Measurements from ENCODE around the gene DIAPH1.

DIAPH1 gene

GRCh38 chr5:141618804-141619554, at the start of gene DIAPH1:
Gene DIAPH1, minus strand, starts transcription at chr5:141619000. Its CDS starts 86 bp downstream, at chr5:141618914.
- peak; percentile 95 for DNase-seq (ENCODE audit: low spot score)

- DNase-seq (ENCODE audit: low spot score) = no peak
These were observed 47.5 kb upstream of the DIAPH1 start for GRCh38 chr5:141665995-141666940.

- DNase-seq (ENCODE audit: low spot score) = peak; percentile 75
These were observed 46.1 kb upstream of the DIAPH1 start for GRCh38 chr5:141664733-141665461.

- no peak for DNase-seq (ENCODE audit: low spot score)
These were observed 44.7 kb upstream of the DIAPH1 start for GRCh38 chr5:141663506-141663905.

GRCh38 chr5:141662028-141662427, 43.2 kb upstream of the DIAPH1 start:
- DNase-seq (ENCODE audit: low spot score) = no peak

GRCh38 chr5:141657937-141658545, 39.2 kb upstream of the DIAPH1 start:
- DNase-seq (ENCODE audit: low spot score) = no peak

GRCh38 chr5:141657404-141657803, 38.6 kb upstream of the DIAPH1 start:
- no peak for DNase-seq (ENCODE audit: low spot score)

- no peak for DNase-seq (ENCODE audit: low spot score)
These were observed 37.6 kb upstream of the DIAPH1 start for GRCh38 chr5:141656396-141656795.

GRCh38 chr5:141655020-141655419, 36.2 kb upstream of the DIAPH1 start:
- DNase-seq (ENCODE audit: low spot score) = no peak

- no peak for DNase-seq (ENCODE audit: low spot score)
These were observed 35.5 kb upstream of the DIAPH1 start for GRCh38 chr5:141654298-141654697.

GRCh38 chr5:141651728-141652105, 32.9 kb upstream of the DIAPH1 start:
- no peak for DNase-seq (ENCODE audit: low spot score)

- DNase-seq (ENCODE audit: low spot score) = peak; percentile 44
These were observed 32.3 kb upstream of the DIAPH1 start, which contains the start of gene FCHSD1 for GRCh38 chr5:141650851-141651727. Gene FCHSD1, minus strand, starts transcription at chr5:141651418. Its CDS starts 50 bp downstream, at chr5:141651368.

GRCh38 chr5:141649972-141650371, 31.2 kb upstream of the DIAPH1 start:
- DNase-seq (ENCODE audit: low spot score) = no peak

- DNase-seq (ENCODE audit: low spot score) = no peak
These were observed 30.4 kb upstream of the DIAPH1 start for GRCh38 chr5:141649056-141649688.

GRCh38 chr5:141647851-141648250, 29.1 kb upstream of the DIAPH1 start:
- no peak for DNase-seq (ENCODE audit: low spot score)

- DNase-seq (ENCODE audit: low spot score) = no peak
These were observed 28.4 kb upstream of the DIAPH1 start for GRCh38 chr5:141647242-141647641.

- DNase-seq (ENCODE audit: low spot score) = no peak
These were observed 27.2 kb upstream of the DIAPH1 start for GRCh38 chr5:141646026-141646425.

GRCh38 chr5:141641634-141642267, 23.0 kb upstream of the DIAPH1 start:
- no peak for DNase-seq (ENCODE audit: low spot score)

- no peak for DNase-seq (ENCODE audit: low spot score)
These were observed 21.9 kb upstream of the DIAPH1 start for GRCh38 chr5:141640698-141641097.

- DNase-seq (ENCODE audit: low spot score) = no peak
These were observed 21.2 kb upstream of the DIAPH1 start for GRCh38 chr5:141640051-141640415.

Measured in cerebellar cortex (tissue), 1 donor.